MCF 10A (cell line): ENCODE data around the gene HPCAL4. TPM values are rescaled to one million over a fixed set of nuclear protein-coding genes. Genes with fewer than 3 reads are reported as not detected.

Experiments
- BruUV-seq: library from RNA; stranded (reverse); fragments of 400-500 nt; replicated peaks from 2 replicates; lab custom pipeline; 2021; lab: Mats Ljungman, UMichigan
- CTCF ChIA-PET: fragments of 300-600 bp; sonication (Branson Sonifier 250); formaldehyde crosslinking; extraction: SDS; loops from one replicate; lab custom pipeline; 2021; ENCODE audit warnings: antibody characterized with exemption, inconsistent platforms; lab: Yijun Ruan, JAX
- POLR2A ChIA-PET: fragments of 300-600, 350-650 bp; sonication (Branson Sonifier 250); formaldehyde crosslinking; extraction: SDS; loops from one replicate; lab custom pipeline; 2020; ENCODE audit warnings: antibody characterized with exemption, inconsistent platforms; lab: Yijun Ruan, JAX
- DNase-seq: peaks from one replicate; pipeline ENCODE4 v3.0.0-alpha.2; 2018; ENCODE audit not compliant: unreplicated experiment
- H3K27ac Mint-ChIP-seq: one replicate; pipeline ENCODE4 v1.8.0; 2022; ENCODE audit warnings: mild to moderate bottlenecking, low read depth, mixed read lengths; ENCODE audit not compliant: unreplicated experiment
- H3K27me3 Mint-ChIP-seq: one replicate; pipeline ENCODE4 v1.8.0; 2022; ENCODE audit warnings: mixed read lengths; ENCODE audit not compliant: insufficient read depth, unreplicated experiment
- H3K36me3 Mint-ChIP-seq: one replicate; pipeline ENCODE4 v1.8.0; 2022; ENCODE audit warnings: mild to moderate bottlenecking, moderate library complexity, mixed read lengths; ENCODE audit not compliant: insufficient read depth, unreplicated experiment
- H3K4me1 Mint-ChIP-seq: one replicate; pipeline ENCODE4 v1.8.0; 2022; ENCODE audit warnings: mixed read lengths; ENCODE audit not compliant: insufficient read depth, unreplicated experiment
- H3K4me3 Mint-ChIP-seq: one replicate; pipeline ENCODE4 v1.8.0; 2022; ENCODE audit warnings: mild to moderate bottlenecking, moderate library complexity, mixed read lengths; ENCODE audit not compliant: unreplicated experiment
- H3K9me3 Mint-ChIP-seq: one replicate; pipeline ENCODE4 v1.8.0; 2022; ENCODE audit warnings: mixed read lengths; ENCODE audit not compliant: unreplicated experiment
- CTCF ChIP-seq: fragments of 200-600 bp; IDR thresholded peaks from one replicate; pipeline ENCODE4 v1.8.0; 2022; ENCODE audit warnings: antibody characterized with exemption, mild to moderate bottlenecking; ENCODE audit not compliant: unreplicated experiment
- intact Hi-C: fragments of 100-400 bp; cut with micrococcal nuclease; formaldehyde crosslinking; loops from 2 replicates; pipeline ENCODE4 v1.14.1; 2022
- total RNA-seq: library from RNA; stranded (reverse); gene quantifications from 2 replicates; pipeline ENCODE4 v1.2.3, GENCODE V29; 2022

Gene HPCAL4
- total RNA-seq, 1 experiment from 2014 or later: not detected

DNA sequence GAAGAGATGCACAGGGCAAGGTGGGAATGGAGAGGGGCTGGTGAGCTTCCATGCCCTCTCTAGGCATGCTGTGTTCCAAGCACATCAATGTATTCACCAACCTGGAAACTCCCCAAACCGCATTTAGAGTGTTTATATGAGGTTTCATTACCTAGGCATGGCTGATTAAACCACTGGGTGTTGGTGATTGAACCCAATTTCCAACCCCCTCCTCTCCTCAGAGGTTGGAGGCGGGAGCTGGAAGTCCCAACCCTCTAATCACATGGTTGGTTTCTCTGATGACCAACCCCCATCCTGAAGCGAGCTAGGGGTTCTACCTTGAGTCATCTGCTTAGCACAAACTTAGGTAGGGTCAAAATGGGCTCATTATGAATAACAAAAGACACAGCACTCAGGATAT is 44.5 kb upstream of the HPCAL4 start:
- H3K4me3 Mint-ChIP-seq: no peak overlapping the region
- H3K36me3 Mint-ChIP-seq: peaks cover 5% of the 10 kb centered on the region
- H3K4me1 Mint-ChIP-seq: peaks cover 12% of the 10 kb centered on the region
- CTCF ChIA-PET: interaction anchor here (0.7 to 1.3 kb wide), 3 partner anchors 83 to 297 kb away, joined by 3 to 4 read pairs (median 3); no protein-coding TSS in a partner anchor
- POLR2A ChIA-PET: interaction anchor here (0.7 kb wide), 1 partner anchor 450 kb away, joined by 3 read pairs; no protein-coding TSS in a partner anchor
- peaks cover 29% of the 10 kb centered on the region for H3K27me3 Mint-ChIP-seq
- no peak overlapping the region for H3K27ac Mint-ChIP-seq
- no peak for DNase-seq
- TF ChIP-seq CTCF: no peak
- no peaks in the 10 kb centered on the region for H3K9me3 Mint-ChIP-seq
- intact Hi-C loops: no loop called here
- no TSS peak for BruUV-seq

- Mint-ChIP-seq H3K27me3 (peaks cover 55% of the 10 kb centered on the region), H3K4me1 (peaks cover 8% of the 10 kb centered on the region), H3K36me3 (no peaks in the 10 kb centered on the region), H3K9me3 (no peaks in the 10 kb centered on the region), H3K4me3 (no peak overlapping the region), H3K27ac (no peak overlapping the region)
- no peak for DNase-seq
- CTCF ChIA-PET: interaction anchor here (0.6 kb wide), 1 partner anchor 707 kb away, joined by 3 read pairs; the partner anchor contains the start of gene NDUFS5
- POLR2A ChIA-PET: no interaction called here
- intact Hi-C loops: no loop called here
- BruUV-seq: no TSS peak
- TF ChIP-seq CTCF: no peak
Measured at GRCh38 chr1:39733161-39733560, 41.9 kb upstream of the HPCAL4 start.

DNA sequence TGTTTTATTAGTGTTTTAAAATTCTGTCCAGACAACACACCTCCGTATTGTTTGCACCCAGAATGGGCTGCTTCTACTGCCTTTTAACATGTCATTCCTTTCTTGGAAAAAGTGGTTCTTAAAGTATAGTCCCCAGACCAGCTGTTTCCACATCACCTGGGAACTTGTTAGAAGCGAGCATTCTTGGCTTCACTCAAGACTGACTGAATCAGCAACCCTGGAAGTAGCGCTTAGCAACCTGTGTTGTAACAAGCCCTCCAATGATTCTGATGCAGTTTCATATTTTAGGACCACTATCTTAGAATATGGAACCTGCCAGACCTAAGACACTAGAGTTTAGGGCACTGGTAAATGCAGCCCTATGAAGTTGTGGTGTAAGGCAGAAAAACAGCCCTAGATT is 41.5 kb upstream of the HPCAL4 start:
- no peak overlapping the region for H3K27ac Mint-ChIP-seq
- H3K4me1 Mint-ChIP-seq: peaks cover 8% of the 10 kb centered on the region
- no peaks in the 10 kb centered on the region for H3K36me3 Mint-ChIP-seq
- no TSS peak for BruUV-seq
- no peak for DNase-seq
- H3K9me3 Mint-ChIP-seq: no peaks in the 10 kb centered on the region
- ChIA-PET CTCF (no interaction called here), POLR2A (interaction anchor here (0.6 kb wide), 1 partner anchor 295 kb away, joined by 3 read pairs; no protein-coding TSS in a partner anchor)
- intact Hi-C loops: no loop called here
- TF ChIP-seq CTCF: no peak
- H3K4me3 Mint-ChIP-seq: no peak overlapping the region
- peaks cover 59% of the 10 kb centered on the region for H3K27me3 Mint-ChIP-seq

DNA sequence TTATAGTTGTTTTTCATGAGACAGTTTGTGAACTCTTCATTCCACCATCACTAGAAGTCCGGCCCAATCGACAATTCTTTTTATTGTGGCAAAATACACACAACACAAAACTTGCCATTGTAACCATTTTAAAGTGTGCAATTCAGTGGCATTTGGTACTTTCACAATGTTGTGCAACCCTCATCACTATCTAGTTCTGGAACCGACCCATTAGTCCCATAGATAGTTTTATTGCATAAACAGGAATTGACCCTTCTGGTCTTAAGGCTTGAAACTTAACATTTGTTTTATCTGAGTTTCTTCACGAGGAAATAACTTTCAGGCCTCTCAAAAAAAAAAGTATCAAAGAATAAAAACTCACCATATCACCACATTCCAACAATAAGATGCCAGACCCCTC is 38.6 kb upstream of the HPCAL4 start:
- CTCF ChIA-PET: interaction anchor here (1.1 kb wide), 1 partner anchor 10 kb away, joined by 6 read pairs; no protein-coding TSS in a partner anchor
- POLR2A ChIA-PET: interaction anchor here (1.2 kb wide), 1 partner anchor 9 kb away, joined by 3 read pairs; the partner anchor contains the start of gene PPIE

More for the DNA sequence above, 38.6 kb upstream of the HPCAL4 start:
- intact Hi-C loops: loop anchor here (10.0 kb wide), 1 partner anchor 75 kb away; no protein-coding TSS in a partner anchor
- Mint-ChIP-seq H3K4me3 (no peak overlapping the region), H3K27me3 (peaks cover 82% of the 10 kb centered on the region), H3K27ac (no peak overlapping the region), H3K36me3 (no peaks in the 10 kb centered on the region), H3K9me3 (no peaks in the 10 kb centered on the region), H3K4me1 (peaks cover 8% of the 10 kb centered on the region)
- no TSS peak for BruUV-seq
- no peak for TF ChIP-seq CTCF
- DNase-seq: no peak
